Calu3 (cell line): ENCODE results near the gene GPR15. TPM values are rescaled to one million over a fixed set of nuclear protein-coding genes. Genes with fewer than 3 reads are reported as not detected.

ENCODE experiments used
- BruUV-seq: library from RNA; stranded (reverse); fragments of 400-500 nt; replicated peaks from 2 replicates; lab custom pipeline; 2021; lab: Mats Ljungman, UMichigan
- CTCF ChIA-PET: fragments of 300-600 bp; sonication (Branson Sonifier 250); formaldehyde crosslinking; loops from one replicate; lab custom pipeline; 2022; ENCODE audit warnings: antibody characterized with exemption; lab: Charles Lee
- DNase-seq: peaks from one replicate; pipeline ENCODE4 v3.0.0; 2022
- H3K27ac Mint-ChIP-seq: one replicate; pipeline ENCODE4 v1.8.0; 2022; ENCODE audit warnings: mixed read lengths; ENCODE audit not compliant: unreplicated experiment
- H3K27me3 Mint-ChIP-seq: one replicate; pipeline ENCODE4 v1.8.0; 2022; ENCODE audit warnings: mixed read lengths; ENCODE audit not compliant: unreplicated experiment
- H3K36me3 Mint-ChIP-seq: one replicate; pipeline ENCODE4 v1.8.0; 2022; ENCODE audit warnings: mild to moderate bottlenecking, moderate library complexity, mixed read lengths; ENCODE audit not compliant: insufficient read depth, unreplicated experiment
- H3K4me1 Mint-ChIP-seq: one replicate; pipeline ENCODE4 v1.8.0; 2022; ENCODE audit warnings: mild to moderate bottlenecking, low read depth, mixed read lengths; ENCODE audit not compliant: unreplicated experiment
- H3K4me3 Mint-ChIP-seq: one replicate; pipeline ENCODE4 v1.8.0; 2022; ENCODE audit warnings: mild to moderate bottlenecking, low read depth, moderate library complexity, mixed read lengths; ENCODE audit not compliant: unreplicated experiment
- H3K9me3 Mint-ChIP-seq: one replicate; pipeline ENCODE4 v1.8.0; 2022; ENCODE audit warnings: low read depth, mixed read lengths; ENCODE audit not compliant: unreplicated experiment
- intact Hi-C: fragments of 100-400 bp; cut with micrococcal nuclease; formaldehyde crosslinking; loops from one replicate; pipeline ENCODE4 v1.10.0; 2022; ENCODE audit not compliant: unreplicated experiment
- total RNA-seq: library from RNA; stranded (reverse); gene quantifications from 2 replicates; pipeline ENCODE4 v1.2.3, GENCODE V29; 2022
- TF ChIP-seq, protein P1 (sequence below): fragments of 200-600 bp; IDR thresholded peaks from one replicate; pipeline ENCODE4 v1.8.0; 2022; ENCODE audit warnings: antibody characterized with exemption; ENCODE audit not compliant: unreplicated experiment

The GPR15 gene
- total RNA-seq, 1 experiment from 2014 or later = not detected

GRCh38 chr3:98553753-98554152 is 22.0 kb downstream of the GPR15 start:
- no peaks in the 10 kb centered on the region for H3K9me3 Mint-ChIP-seq
- H3K36me3 Mint-ChIP-seq = no peaks in the 10 kb centered on the region
- H3K27me3 Mint-ChIP-seq = no peaks in the 10 kb centered on the region
- H3K27ac Mint-ChIP-seq = no peak overlapping the region
- H3K4me1 Mint-ChIP-seq = no peaks in the 10 kb centered on the region
- CTCF ChIA-PET = no interaction called here
- intact Hi-C loops = no loop called here
- no peak overlapping the region for H3K4me3 Mint-ChIP-seq
- TF ChIP-seq, protein P1, sequence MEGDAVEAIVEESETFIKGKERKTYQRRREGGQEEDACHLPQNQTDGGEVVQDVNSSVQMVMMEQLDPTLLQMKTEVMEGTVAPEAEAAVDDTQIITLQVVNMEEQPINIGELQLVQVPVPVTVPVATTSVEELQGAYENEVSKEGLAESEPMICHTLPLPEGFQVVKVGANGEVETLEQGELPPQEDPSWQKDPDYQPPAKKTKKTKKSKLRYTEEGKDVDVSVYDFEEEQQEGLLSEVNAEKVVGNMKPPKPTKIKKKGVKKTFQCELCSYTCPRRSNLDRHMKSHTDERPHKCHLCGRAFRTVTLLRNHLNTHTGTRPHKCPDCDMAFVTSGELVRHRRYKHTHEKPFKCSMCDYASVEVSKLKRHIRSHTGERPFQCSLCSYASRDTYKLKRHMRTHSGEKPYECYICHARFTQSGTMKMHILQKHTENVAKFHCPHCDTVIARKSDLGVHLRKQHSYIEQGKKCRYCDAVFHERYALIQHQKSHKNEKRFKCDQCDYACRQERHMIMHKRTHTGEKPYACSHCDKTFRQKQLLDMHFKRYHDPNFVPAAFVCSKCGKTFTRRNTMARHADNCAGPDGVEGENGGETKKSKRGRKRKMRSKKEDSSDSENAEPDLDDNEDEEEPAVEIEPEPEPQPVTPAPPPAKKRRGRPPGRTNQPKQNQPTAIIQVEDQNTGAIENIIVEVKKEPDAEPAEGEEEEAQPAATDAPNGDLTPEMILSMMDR = no peak
- no peak for DNase-seq
- BruUV-seq = no TSS peak

- no TSS peak for BruUV-seq
- no peaks in the 10 kb centered on the region for H3K9me3 Mint-ChIP-seq
- CTCF ChIA-PET = no interaction called here
- H3K4me1 Mint-ChIP-seq = no peaks in the 10 kb centered on the region
- TF ChIP-seq, protein P1 = no peak
- intact Hi-C loops = no loop called here
- no peak overlapping the region for H3K4me3 Mint-ChIP-seq
- no peaks in the 10 kb centered on the region for H3K27me3 Mint-ChIP-seq
- no peak for DNase-seq
- H3K36me3 Mint-ChIP-seq = no peaks in the 10 kb centered on the region
- H3K27ac Mint-ChIP-seq = no peak overlapping the region
These were observed 22.8 kb downstream of the GPR15 start for GRCh38 chr3:98554580-98554979.

DNA sequence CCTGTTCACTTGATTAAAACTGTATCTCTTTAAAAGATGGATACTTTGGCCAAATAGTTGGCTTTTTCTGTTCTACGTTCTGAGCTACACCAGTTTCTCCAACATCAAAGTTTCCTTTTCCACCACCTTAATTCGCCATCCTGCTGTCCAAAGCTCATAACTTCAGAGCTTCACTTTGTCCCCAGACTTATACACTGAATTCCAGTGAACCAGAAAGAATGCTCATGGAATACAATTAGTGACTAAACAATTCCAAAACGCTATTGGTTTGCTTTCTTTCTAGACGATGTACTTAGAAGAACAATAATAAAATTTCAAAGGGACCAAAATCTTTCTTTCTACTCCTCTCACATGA is 23.2 kb downstream of the GPR15 start:
- TF ChIP-seq, protein P1 = no peak
- no peak for DNase-seq
- Mint-ChIP-seq H3K4me3 (no peak overlapping the region), H3K36me3 (no peaks in the 10 kb centered on the region), H3K27me3 (no peaks in the 10 kb centered on the region), H3K27ac (no peak overlapping the region), H3K9me3 (no peaks in the 10 kb centered on the region), H3K4me1 (no peaks in the 10 kb centered on the region)
- CTCF ChIA-PET = no interaction called here
- intact Hi-C loops = no loop called here
- no TSS peak for BruUV-seq

DNA sequence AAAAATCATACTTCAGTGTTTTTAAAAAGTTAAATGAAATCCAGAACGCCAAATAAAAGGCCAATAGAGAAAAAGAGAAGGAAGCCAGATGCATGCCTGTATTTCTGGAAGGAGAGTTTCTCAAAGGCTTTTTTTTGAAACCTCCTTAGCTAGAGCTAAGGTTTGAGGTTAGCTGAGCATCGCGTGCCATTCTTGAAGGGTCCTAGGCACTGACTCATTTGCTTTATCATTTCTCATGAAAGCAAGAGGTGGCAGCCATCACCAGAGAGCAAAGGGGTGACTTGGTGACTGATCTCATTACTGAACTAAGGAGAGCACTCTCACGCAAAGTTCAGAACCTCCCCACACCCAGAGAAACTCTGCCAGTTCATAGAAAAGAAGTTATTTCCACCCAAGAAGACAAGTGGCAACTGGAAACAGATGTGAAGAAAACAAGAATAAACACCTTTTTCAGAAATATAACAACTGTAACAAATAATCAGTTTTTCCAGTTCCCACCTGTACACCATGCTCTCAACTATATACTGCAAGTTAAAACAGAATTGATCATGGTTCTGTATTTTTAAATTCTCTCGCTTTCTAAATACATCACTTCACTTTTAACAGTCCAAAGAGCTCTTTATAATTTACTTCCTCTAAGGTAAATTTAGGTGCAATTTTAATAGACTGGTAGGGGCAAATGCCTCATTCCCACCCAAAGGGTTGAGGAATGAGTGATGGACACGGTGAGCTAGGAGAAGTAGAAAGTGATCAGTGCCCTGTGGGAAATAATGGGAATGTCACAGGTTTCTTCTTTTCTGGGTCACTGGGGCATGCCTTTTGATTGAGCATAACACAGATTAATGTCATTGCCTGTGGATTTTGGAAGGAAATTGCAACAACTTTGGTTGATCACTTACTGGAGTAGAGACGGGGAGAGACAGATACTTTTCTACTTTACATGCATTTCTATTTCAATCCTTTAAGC is 24.7 kb downstream of the GPR15 start:
- Mint-ChIP-seq H3K9me3 (no peaks in the 10 kb centered on the region), H3K27me3 (no peaks in the 10 kb centered on the region), H3K4me1 (no peaks in the 10 kb centered on the region), H3K36me3 (no peaks in the 10 kb centered on the region), H3K27ac (no peak overlapping the region), H3K4me3 (no peak overlapping the region)
- no TSS peak for BruUV-seq
- no peak for DNase-seq
- CTCF ChIA-PET = interaction anchor here (0.8 kb wide), 1 partner anchor 8 kb away, joined by 3 read pairs; no protein-coding TSS in a partner anchor
- TF ChIP-seq, protein P1 = no peak
- intact Hi-C loops = no loop called here
